ENCODE data around the gene ZDHHC9.

The ZDHHC9 gene

DNA sequence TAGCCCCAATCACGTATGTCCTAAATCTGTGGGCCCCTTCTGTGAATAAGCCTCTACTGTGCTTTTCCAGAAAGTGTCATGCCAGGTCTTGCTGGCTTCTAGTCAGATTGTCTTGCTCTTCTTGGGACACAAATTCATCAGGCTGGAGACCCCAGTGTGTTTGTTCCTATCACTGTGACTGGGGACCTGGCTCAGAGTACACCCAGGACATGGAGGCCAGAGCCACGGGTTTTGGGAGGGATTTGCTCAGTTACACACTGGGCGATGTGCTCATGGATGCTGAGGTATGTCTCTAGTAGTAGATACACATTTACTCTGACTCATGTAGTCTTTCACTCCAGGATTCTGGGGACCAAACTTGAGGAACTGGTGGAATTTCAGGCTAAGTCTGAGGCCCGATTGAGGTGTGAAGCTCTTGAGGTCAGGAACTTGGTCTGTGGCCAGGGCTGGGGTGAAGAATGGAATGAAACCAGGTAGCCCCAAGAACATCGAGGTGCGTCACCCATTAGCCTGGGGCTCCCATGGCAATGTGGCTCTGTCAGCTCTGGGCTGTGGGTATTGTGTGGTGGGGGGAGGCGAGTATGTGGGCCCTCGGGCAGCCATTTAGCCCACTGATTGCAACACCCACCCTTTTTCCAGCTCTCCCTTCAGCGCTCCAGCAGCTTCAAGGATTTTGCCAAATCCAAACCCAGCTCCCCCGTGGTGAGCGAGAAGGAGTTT is 56.2 kb downstream of the ZDHHC9 start:
- DNase-seq (ENCODE audit: low read depth in 2 of 2, low spot score in 1 of 2) = no peak

DNA sequence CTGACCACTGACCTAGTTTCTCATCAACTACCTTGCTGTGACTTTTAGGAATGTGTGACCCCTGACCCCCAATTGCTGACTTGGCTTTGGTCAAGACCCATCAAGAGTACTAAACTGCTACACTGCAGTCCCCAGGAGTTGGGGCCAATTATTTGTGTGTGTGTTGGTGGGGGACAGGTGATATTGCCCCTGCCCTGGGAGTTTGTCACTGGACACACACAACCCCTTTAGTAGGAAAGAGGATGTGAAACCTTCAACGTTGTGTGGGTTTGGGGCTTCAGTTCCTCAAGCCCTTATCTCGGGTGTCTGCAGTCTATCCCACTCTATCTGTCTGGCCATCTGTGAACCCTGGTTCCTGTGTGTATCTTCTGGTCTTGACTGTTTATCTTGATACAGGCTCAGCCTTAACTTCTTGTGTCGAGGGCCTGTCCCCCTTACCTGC is 57.5 kb downstream of the ZDHHC9 start:
- DNase-seq (ENCODE audit: low read depth in 2 of 2, low spot score in 1 of 2) = no peak

GRCh38 chrX:129785160-129785947 is 58.3 kb downstream of the ZDHHC9 start:
- no peak for DNase-seq (ENCODE audit: low read depth in 2 of 2, low spot score in 1 of 2)

DNA sequence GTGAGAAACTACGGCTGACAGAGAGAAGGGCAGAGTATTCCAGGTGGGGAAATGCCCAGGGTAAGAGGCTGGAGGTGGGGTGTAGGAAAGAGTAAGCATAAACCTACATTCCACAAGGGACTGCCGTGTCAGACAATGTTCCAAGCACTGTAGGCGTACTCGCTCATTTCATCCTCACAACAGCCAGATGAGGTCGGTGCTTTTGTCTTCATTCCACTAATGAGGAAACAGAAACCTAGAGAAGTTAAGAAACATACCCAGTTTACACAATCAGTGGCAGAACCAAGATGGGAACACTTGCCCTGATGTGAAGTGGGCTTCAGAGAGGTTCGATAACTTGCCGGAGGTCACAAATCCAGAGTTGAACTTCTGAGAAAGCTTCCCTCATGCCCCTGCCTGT is 59.3 kb downstream of the ZDHHC9 start:
- no peak for DNase-seq (ENCODE audit: low read depth in 2 of 2, low spot score in 1 of 2)

GRCh38 chrX:129783291-129783713 is 60.4 kb downstream of the ZDHHC9 start:
- DNase-seq (ENCODE audit: low read depth in 2 of 2, low spot score in 1 of 2) = no peak

DNA sequence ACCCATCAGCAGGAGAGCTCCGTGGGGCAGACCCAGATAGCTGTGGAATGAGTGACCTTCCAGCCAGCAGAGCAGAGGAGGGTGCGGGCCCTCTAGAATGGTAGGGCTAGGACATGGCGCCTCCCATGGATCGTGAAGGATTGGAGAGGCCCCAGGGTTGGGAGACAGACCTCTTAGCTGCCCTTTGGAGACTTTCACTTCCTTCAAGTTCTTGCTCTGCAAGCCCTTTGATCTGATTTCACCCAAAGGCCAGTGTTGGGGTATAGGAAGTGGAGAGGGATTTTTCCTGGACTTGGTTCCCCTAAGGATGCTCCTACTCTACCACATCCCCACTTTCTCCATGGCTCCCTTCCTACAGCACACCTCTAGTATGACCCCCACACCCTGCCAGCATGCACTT is 61.0 kb downstream of the ZDHHC9 start:
- DNase-seq (ENCODE audit: low read depth in 2 of 2, low spot score in 1 of 2) = no peak

DNA sequence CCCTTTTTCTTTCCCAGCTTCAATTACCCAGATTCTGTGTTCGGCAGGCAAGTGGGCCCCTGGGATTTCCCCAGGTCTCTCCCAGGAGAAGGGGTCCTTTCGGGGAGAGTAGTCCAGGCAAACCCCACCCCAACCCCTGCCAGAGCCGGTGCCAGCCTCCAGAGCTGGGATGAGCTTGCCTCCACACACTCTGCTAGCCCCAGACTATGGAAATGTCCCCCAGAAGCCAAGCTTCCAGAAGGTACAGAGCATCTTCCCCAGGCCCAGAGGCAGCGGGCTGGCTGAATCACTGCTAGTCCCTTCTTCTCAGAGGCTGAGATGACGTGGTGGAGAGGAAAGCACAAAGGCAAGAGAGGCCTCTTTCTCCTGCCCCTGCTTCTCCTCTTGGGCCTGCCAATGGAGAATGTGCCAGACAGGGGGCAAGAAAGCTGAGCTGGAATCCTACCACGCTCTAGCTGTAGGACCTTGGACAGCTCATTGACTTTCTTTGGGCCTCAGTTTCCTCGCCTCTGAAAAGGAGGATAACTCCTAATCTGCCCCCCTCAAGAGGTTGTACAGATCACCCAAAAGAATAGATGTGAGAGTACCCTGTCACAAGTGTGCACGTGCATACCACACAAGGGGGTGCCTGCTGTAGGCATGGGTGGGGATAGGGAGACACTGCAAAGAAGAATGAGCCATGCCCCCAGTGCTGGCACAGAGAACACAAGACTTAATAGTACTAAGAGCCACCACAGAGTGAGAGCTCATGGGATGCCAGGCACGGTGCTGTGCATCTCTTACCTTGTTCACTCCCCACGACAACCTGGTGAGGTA is 61.8 kb downstream of the ZDHHC9 start:
- no peak for DNase-seq (ENCODE audit: low read depth in 2 of 2, low spot score in 1 of 2)

GRCh38 chrX:129781134-129781672 is 62.5 kb downstream of the ZDHHC9 start:
- DNase-seq (ENCODE audit: low read depth in 2 of 2, low spot score in 1 of 2) = peak; percentile 44 to 56

DNA sequence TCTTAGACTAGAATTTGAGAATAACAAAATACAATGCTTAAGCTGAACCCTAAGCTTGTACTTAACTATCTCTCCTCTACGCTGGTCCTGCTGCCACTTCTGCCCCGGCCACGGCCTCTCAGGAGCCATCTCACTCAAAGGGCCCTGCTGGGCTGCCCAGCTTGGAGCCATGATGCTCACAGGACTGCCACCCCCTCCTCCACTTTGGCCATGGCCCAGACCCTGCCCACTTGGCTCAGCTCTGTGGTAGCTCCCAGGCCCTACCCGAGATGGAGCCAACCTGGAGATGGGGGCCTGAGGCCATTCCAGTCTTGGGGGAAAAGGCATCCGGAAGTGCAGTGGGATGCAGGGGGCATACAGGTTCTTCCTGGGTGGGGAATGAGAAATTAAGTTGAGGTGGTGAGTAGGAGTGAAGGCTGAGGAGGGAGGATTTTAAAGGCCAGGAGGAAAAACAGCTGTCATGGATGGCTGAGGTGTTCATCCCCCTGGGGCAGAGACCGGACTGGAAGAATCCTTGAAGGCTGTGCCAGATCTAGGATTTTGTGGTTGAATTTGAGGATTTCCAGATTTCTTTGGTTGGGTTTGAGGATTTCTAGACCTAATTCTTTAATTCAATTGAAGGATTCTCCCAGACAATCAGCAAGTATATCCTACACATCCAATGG is 63.1 kb downstream of the ZDHHC9 start:
- DNase-seq (ENCODE audit: low read depth in 2 of 2, low spot score in 1 of 2) = no peak

GRCh38 chrX:129779747-129780146 is 63.9 kb downstream of the ZDHHC9 start, which contains the start of gene SASH3:
TSS of gene SASH3 (plus strand) at chrX:129779949. CDS start at chrX:129780098, 149 bp downstream.
- no peak for DNase-seq (ENCODE audit: low read depth in 2 of 2, low spot score in 1 of 2)

DNA sequence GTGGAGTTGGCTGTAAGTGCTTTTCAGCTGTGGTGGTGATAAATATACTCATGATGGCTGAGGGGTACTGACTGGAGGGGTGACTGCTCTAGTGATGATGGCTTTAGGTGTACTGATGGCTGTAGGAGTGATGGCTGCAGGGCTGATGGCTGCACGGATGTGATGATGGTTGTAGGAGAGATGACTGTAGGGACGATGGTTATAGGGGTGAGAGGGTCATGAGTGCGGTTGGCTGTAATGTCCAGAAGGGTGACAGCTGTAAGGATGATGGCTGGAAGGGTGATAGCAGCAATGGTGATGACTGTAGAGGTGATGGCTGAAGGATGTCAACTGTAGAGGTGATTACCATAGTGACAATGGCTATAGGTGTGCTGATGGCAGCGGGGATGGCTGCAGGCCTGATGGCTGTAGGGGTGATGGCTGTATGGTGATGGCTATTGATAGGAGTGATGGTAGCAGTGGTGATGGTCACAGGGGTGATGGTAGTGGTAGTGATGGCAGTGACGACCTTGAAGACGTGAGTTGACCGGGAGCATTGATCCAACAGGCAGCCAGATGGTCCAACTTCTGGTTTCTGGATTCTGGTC is 64.5 kb downstream of the ZDHHC9 start:
- no peak for DNase-seq (ENCODE audit: low read depth in 2 of 2, low spot score in 1 of 2)

DNA sequence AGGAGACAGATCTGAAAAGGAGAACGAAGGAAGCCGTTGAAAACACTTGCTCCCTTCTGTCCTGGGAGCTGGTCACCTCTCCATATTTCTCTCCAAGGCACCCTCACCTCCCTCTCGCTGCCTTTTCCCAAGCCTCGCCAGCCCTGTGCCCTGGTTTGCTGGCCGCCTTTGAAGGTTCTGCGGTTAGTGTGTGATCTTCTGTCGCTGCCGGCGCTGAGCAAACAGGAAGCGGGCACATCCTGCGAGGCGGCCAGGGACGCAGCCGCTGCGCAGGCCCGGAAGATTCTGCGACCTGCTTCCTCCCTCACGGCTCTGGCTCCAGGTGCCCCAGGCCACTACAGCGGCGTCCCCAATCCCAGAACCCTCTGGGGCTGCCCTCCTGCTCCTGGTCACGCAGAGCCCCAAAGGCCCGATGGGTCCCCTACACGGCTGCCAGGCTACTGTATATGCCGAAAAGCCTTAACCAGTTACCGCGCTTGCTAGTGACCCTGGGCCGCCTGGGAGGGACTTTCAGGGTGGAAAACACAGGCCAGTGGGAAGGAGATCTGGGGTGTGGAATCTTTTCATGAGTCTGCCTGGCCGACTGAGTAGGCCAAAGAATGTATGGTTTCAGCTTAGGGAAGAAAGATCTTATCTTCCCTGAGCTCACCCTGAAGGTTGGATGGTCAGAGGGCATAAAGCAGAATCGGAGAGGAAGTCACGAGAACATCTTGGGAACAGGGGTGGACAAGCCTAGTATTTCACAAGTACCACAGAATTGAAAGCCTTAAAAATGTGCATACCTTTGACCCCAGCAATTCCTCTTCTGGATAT is 66.3 kb downstream of the ZDHHC9 start:
- DNase-seq (ENCODE audit: low read depth in 2 of 2, low spot score in 1 of 2) = no peak

- no peak for DNase-seq (ENCODE audit: low read depth in 2 of 2, low spot score in 1 of 2)
Observed at GRCh38 chrX:129773649-129774458, 69.8 kb downstream of the ZDHHC9 start.

GRCh38 chrX:129772796-129773431 is 70.8 kb downstream of the ZDHHC9 start:
- DNase-seq (ENCODE audit: low read depth in 2 of 2, low spot score in 1 of 2) = no peak

DNA sequence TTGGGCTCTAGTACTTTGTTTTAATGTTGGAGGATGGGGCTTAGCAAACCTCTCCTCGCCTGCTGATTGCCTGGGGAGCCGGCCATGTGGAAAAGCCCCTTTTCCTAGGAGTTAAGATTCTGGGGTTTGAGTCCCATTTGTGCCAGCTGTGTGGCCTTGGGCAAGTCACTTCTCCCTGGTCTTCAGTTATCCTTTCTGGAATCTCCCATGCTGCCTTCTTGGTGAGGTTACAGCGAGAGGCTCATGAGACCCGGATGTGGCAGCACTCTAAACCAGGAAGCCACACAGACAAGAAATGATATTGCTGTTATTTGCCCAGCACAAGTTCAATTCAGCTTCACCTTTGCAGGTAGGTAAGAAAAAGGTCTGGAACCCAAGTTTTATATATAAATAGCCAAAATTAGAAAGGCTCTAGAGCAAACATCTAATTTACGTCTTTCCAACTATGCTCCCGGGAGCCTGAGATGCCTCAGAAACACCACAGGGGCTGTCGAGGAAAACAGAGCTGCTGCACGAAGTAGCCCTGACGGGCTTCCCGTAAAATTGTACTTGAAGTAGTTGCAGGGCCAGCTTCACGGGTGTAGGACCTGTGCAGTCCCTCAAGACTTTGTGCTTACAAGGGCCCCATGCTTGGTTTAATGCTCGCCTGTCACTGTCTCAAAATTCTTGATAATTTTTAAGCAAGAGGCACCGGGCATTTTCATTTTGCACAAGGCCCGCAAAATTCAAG is 72.3 kb downstream of the ZDHHC9 start:
- no peak for DNase-seq (ENCODE audit: low read depth in 2 of 2, low spot score in 1 of 2)

- peak in 1 of 2 donors; percentile 55 for DNase-seq (ENCODE audit: low read depth in 2 of 2, low spot score in 1 of 2)
Observed at GRCh38 chrX:129769467-129770154, 74.1 kb downstream of the ZDHHC9 start.
